HFF-Myc (cell line): ENCODE results near the gene C1QTNF5.
A peak's percentile ranks its signal among the peaks of the same experiment; 100 is the strongest.

Experiments used
- DNase-seq: peaks from one replicate; pipeline ENCODE4 v3.0.0-alpha.2; 2011; ENCODE audit warnings: low read depth; ENCODE audit errors: extremely low read depth
- H3K4me3 ChIP-seq: replicated peaks from 2 replicates; pipeline ENCODE4 v1.5.1; 2011; ENCODE audit warnings: low read depth, mild to moderate bottlenecking, control low read depth, low read length
- TF ChIP-seq, protein P1 (sequence below): IDR thresholded peaks from 2 replicates; pipeline ENCODE4 v1.5.1; 2012; ENCODE audit warnings: mild to moderate bottlenecking, low read depth, low read length, control low read depth; ENCODE audit errors: missing control alignments

C1QTNF5 gene

DNA sequence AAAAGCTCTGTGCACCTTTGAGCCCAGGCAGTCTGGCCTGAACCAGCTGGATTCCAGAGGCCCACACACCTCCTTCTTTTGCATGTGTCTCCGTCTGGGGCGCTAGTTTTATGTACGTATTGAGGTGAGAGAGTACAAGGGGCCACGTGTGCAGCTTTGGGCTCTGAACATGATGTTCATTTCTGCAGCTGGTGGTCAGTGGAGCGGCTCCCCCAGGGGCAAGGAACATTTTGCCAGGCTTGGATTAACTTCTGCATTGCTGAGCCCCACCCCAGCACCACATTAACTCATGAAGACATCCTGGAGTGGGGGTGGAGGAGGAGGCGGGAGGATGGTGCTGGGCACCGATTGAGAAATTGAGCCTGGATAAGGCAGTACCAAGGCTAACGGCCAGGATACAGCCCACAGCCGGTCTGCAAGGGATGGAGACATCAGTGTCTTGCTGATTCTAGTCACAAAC is 27.0 kb upstream of the C1QTNF5 start:
- TF ChIP-seq, protein P1, sequence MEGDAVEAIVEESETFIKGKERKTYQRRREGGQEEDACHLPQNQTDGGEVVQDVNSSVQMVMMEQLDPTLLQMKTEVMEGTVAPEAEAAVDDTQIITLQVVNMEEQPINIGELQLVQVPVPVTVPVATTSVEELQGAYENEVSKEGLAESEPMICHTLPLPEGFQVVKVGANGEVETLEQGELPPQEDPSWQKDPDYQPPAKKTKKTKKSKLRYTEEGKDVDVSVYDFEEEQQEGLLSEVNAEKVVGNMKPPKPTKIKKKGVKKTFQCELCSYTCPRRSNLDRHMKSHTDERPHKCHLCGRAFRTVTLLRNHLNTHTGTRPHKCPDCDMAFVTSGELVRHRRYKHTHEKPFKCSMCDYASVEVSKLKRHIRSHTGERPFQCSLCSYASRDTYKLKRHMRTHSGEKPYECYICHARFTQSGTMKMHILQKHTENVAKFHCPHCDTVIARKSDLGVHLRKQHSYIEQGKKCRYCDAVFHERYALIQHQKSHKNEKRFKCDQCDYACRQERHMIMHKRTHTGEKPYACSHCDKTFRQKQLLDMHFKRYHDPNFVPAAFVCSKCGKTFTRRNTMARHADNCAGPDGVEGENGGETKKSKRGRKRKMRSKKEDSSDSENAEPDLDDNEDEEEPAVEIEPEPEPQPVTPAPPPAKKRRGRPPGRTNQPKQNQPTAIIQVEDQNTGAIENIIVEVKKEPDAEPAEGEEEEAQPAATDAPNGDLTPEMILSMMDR: no peak
- no peak for DNase-seq
- no peak overlapping the region for H3K4me3 ChIP-seq

DNA sequence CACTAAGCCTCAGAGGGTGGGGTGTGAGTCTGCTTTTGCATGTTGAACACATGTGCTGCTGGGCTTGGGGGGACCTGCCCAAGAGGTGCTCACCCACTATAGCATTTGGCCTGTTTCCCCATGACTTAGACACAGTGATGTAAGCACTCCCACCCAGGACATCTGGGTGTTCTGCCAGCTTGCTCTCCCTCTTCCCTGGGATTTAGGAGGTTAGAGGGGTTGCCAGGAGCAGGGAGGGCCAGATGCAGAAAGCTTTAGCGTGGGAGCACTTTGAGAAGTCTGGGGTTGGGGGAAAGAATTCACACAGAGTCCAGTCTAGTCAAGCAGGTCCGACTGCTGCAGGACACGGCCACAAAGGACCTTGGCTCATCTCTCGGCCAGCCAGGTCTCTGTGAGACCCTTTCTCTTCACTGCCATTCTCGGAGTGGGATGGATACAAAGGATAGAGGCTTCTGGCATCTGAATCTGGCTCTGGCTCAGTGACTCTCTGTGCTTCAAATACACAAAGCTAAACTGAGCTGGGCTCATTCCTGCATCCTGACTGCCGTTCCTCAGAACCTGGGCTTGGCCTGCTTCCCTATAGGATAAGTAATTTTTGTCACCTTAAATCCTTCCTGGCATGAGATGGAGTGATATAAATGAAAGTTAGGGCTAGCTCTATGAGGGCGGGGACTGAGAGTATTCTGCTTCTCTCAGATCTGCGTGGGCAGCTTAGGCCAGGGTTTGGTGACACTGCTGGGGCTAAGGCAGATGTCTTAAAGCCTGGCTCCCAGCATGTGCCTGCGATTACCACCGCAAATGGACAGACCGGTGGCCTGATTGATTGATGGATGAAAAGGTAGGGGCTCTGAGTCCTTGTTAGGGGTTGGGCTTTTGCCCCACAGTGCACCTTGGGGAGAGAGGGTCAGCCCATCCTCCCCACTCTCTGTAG is 26.3 kb upstream of the C1QTNF5 start:
- H3K4me3 ChIP-seq: no peak overlapping the region
- TF ChIP-seq, protein P1: no peak
- no peak for DNase-seq

DNA sequence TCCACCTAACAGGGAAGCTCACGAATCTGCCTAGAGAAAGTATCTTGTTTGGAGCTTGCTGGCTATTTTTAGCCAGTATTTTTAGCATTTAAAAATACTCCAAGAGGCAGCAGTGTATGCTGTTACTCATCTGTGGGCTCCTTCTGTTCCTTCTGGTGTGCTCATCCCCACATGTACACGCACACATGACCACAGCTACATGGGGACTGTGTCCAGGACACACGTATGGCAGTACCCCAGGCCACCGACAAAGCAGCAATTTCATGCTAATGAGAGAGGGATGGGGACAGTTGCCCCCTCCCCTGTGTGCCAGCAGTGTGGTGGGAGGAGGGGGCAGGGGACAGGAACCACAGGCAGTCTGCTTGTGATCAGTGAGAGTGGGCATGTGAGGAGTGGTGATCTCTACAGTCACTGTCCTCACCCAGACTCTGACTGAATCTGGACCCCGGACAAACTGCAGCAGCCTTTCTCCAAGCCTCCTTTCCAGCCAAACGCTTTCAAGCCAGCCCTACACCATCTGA is 24.4 kb upstream of the C1QTNF5 start:
- H3K4me3 ChIP-seq: no peak overlapping the region
- DNase-seq: no peak
- TF ChIP-seq, protein P1: no peak

DNA sequence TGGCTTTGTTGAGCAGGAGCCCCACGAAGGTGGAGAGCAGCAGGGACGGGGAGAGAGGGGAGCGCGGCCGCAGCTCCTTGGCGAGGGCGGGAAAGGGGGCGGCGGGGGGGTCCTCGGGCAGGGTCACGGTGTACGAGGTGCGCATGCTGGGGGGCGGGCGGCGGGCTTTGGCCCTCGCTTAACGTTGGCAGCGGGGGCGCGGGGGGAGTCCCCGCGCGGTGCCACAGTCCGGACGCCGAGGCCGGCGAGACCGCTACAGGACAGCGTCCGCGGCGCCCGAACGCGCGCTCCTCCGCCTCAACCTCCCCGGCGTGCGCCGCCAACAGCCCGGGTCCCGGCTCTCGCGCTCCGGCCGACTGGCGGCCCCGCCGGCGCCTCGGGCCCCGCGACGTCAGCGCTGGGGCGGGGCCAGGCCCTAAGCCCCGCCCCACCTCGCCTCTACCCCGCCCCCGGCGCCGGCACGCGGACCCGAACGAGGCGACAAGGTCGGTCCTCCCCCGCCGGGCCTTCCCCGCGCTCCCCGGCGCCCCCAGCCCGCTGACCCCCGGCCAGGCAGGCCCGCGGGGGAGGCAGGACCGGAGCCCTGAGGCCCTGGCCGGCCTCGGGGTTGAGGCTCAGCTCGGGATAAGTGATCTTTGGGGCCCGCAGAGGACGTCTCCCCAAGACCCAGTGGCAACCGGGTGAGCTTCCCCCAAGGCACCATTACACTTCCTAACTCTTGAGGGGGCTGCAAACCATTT is 23.3 kb upstream of the C1QTNF5 start:
- TF ChIP-seq, protein P1: no peak
- H3K4me3 ChIP-seq: peak overlapping the region; percentile 13; the same call in 1 of the 2 replicates
- no peak for DNase-seq

DNA sequence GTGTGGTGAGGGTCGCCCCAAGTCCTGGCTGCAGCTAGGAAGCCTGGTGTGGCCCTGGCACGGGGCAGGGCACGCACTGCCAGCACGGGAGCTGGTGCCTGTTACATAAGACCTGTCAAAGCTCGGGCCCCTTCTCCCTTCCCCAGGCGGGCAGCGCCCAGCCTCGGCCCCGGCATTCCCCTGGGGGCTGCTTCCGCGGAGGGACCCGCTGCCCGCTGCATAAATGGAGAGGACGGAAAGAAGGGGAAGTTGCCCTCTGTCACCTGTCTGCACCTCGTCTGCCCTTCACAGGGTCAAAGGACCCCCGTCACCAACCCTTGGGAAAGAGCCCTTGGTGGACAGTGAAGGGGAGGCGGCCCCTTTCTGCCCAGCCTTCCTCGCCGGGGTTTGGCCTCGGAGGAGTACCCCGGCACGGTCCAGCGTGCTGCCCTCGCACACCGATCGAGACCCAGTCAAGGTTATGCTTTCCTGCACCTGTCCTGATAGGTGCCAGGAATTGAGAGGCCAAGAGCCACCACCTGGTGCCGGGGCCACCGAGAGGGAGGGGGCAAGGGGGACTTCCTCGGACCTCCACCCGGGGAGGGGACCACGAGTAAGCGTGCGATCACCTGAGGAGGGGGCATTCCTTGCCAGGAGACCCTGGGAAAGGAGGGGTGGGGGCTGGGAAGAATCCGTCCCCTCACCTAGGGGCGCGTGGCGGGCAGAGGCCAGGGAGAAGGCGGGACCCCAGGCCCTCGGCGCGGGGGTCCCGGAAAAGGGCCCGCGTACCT is 22.6 kb upstream of the C1QTNF5 start:
- peak overlapping the region; percentile 13; the same call in 1 of the 2 replicates for H3K4me3 ChIP-seq
- TF ChIP-seq, protein P1: no peak
- DNase-seq: no peak

DNA sequence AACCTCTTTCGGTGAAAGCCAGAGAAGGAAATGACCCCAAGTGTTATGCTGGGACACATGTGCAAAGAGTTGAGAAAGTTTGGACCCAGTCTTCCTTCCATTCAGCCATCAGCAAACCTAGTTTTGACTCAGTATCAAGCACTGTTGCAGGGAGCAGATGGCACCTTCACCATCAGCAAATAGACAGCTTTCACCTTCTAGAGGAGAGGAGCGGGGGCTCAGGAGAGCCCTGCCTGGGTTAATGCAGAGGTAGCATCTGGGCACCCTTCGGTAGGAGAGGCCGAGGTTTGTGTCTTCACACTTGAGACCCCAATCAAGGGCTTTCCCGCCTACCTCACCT is 22.0 kb upstream of the C1QTNF5 start:
- H3K4me3 ChIP-seq: no peak overlapping the region
- TF ChIP-seq, protein P1: no peak
- DNase-seq: no peak
